ENCODE measurements around the gene MAGI2. TPM values are rescaled to one million over a fixed set of nuclear protein-coding genes. Genes with fewer than 3 reads are reported as not detected.

MAGI2 gene
- total and polyA plus RNA-seq, 2 experiments from 2014 or later: 16.8 to 24.7 TPM

GRCh38 chr7:78345293-78345911, 1108.1 kb downstream of the MAGI2 start:
- H3K36me3 ChIP-seq: no peaks in the 10 kb centered on the region

GRCh38 chr7:78334426-78334825, 1119.0 kb downstream of the MAGI2 start:
- no peak overlapping the region for H3K27ac ChIP-seq
- H3K27me3 ChIP-seq: no peaks in the 10 kb centered on the region

More at GRCh38 chr7:78345293-78345911, 1108.1 kb downstream of the MAGI2 start:
- H3K27me3 ChIP-seq: no peaks in the 10 kb centered on the region
- peaks cover 27% of the 10 kb centered on the region for H3K4me1 ChIP-seq (ENCODE audit: low read depth)
- H3K4me3 ChIP-seq: no peak overlapping the region
- no peak for DNase-seq (ENCODE audit: low read depth in 1 of 2, low spot score in 1 of 2)
- peak overlapping the region; percentile 38 for H3K27ac ChIP-seq
- no peaks in the 10 kb centered on the region for H3K9me3 ChIP-seq (ENCODE audit: low read depth)
- TF ChIP-seq CTCF (IDR thresholded peaks at IDR 0.05; ENCODE audit: low read depth, low read length): no peak

GRCh38 chr7:78333530-78334425, 1119.7 kb downstream of the MAGI2 start:
- no peaks in the 10 kb centered on the region for H3K27me3 ChIP-seq
- H3K4me1 ChIP-seq (ENCODE audit: low read depth): no peaks in the 10 kb centered on the region
- H3K36me3 ChIP-seq: no peaks in the 10 kb centered on the region
- no peak for DNase-seq (ENCODE audit: low read depth in 1 of 2, low spot score in 1 of 2)
- H3K27ac ChIP-seq: no peak overlapping the region
- H3K9me3 ChIP-seq (ENCODE audit: low read depth): no peaks in the 10 kb centered on the region
- no peak for TF ChIP-seq CTCF (IDR thresholded peaks at IDR 0.05; ENCODE audit: low read depth, low read length)
- H3K4me3 ChIP-seq: no peak overlapping the region

More at GRCh38 chr7:78334426-78334825, 1119.0 kb downstream of the MAGI2 start:
- DNase-seq (ENCODE audit: low read depth in 1 of 2, low spot score in 1 of 2): no peak
- TF ChIP-seq CTCF (IDR thresholded peaks at IDR 0.05; ENCODE audit: low read depth, low read length): no peak
- Histone ChIP-seq H3K4me1 (ENCODE audit: low read depth) (no peaks in the 10 kb centered on the region), H3K9me3 (ENCODE audit: low read depth) (no peaks in the 10 kb centered on the region), H3K36me3 (no peaks in the 10 kb centered on the region), H3K4me3 (no peak overlapping the region)

GRCh38 chr7:78329001-78329655, 1124.3 kb downstream of the MAGI2 start:
- peaks cover 4% of the 10 kb centered on the region for H3K4me1 ChIP-seq (ENCODE audit: low read depth)
- no peaks in the 10 kb centered on the region for H3K9me3 ChIP-seq (ENCODE audit: low read depth)
- no peak for DNase-seq (ENCODE audit: low read depth in 1 of 2, low spot score in 1 of 2)
- no peak overlapping the region for H3K27ac ChIP-seq
- H3K4me3 ChIP-seq: no peak overlapping the region
- no peaks in the 10 kb centered on the region for H3K27me3 ChIP-seq
- H3K36me3 ChIP-seq: no peaks in the 10 kb centered on the region
- no peak for TF ChIP-seq CTCF (IDR thresholded peaks at IDR 0.05; ENCODE audit: low read depth, low read length)

GRCh38 chr7:78327718-78328117, 1125.7 kb downstream of the MAGI2 start:
- Histone ChIP-seq H3K4me3 (no peak overlapping the region), H3K27ac (no peak overlapping the region), H3K9me3 (ENCODE audit: low read depth) (no peaks in the 10 kb centered on the region), H3K36me3 (no peaks in the 10 kb centered on the region), H3K4me1 (ENCODE audit: low read depth) (peaks cover 4% of the 10 kb centered on the region), H3K27me3 (no peaks in the 10 kb centered on the region)
- no peak for DNase-seq (ENCODE audit: low read depth in 1 of 2, low spot score in 1 of 2)
- TF ChIP-seq CTCF (IDR thresholded peaks at IDR 0.05; ENCODE audit: low read depth, low read length): no peak

All from cardiac muscle cell (in vitro differentiated cells and primary cell).